Activated CD8-positive, alpha-beta T cell treated with anti-CD3 and anti-CD28 coated beads for 36 hours (primary cell): Measurements from ENCODE around the gene CDKN1C. TPM values are rescaled to one million over a fixed set of nuclear protein-coding genes. Genes with fewer than 3 reads are reported as not detected.

Experiments used
- ATAC-seq: fragments of 200-7000 bp; cut with Tn5 transposase; one replicate; pipeline ENCODE4 v1.10.0; 2021; ENCODE audit warnings: mild to moderate bottlenecking, moderate library complexity
- CTCF ChIA-PET: fragments of 350-600 bp; sonication (Branson Sonifier 250); formaldehyde crosslinking; loops from one replicate; lab custom pipeline; 2021; ENCODE audit warnings: antibody characterized with exemption; lab: Charles Lee
- POLR2A ChIA-PET: fragments of 350-600 bp; sonication (Branson Sonifier 250); formaldehyde crosslinking; loops from one replicate; lab custom pipeline; 2021; ENCODE audit warnings: antibody characterized with exemption; lab: Charles Lee
- DNase-seq: peaks from one replicate; pipeline ENCODE4 v3.0.0-alpha.2; 2020
- H3K27ac Mint-ChIP-seq: one replicate; pipeline ENCODE4 v1.8.0; 2021; ENCODE audit warnings: mild to moderate bottlenecking, mixed read lengths
- H3K27me3 Mint-ChIP-seq: one replicate; pipeline ENCODE4 v1.8.0; 2021; ENCODE audit warnings: mixed read lengths
- H3K36me3 Mint-ChIP-seq: one replicate; pipeline ENCODE4 v1.8.0; 2021; ENCODE audit warnings: low read depth, mixed read lengths
- H3K4me1 Mint-ChIP-seq: one replicate; pipeline ENCODE4 v1.8.0; 2021; ENCODE audit warnings: low read depth, mixed read lengths
- H3K4me3 Mint-ChIP-seq: one replicate; pipeline ENCODE4 v1.8.0; 2021; ENCODE audit warnings: mild to moderate bottlenecking, moderate library complexity, mixed read lengths
- H3K9me3 Mint-ChIP-seq: one replicate; pipeline ENCODE4 v1.8.0; 2021; ENCODE audit warnings: mixed read lengths
- CTCF ChIP-seq: fragments of 200-600 bp; IDR thresholded peaks from one replicate; pipeline ENCODE4 v1.8.0; 2022; ENCODE audit warnings: antibody characterized with exemption, mild to moderate bottlenecking
- intact Hi-C: fragments of 100-400 bp; cut with micrococcal nuclease; formaldehyde crosslinking; loops from one replicate; pipeline ENCODE4 v1.10.0; 2022
- total RNA-seq, 2 experiments: library from RNA; stranded (reverse); gene quantifications; one replicate each; pipeline ENCODE4 v1.2.3, GENCODE V29; 2021

Gene CDKN1C
- total RNA-seq, 2 experiments from 2014 or later = 1.6 TPM

GRCh38 chr11:2837651-2838050, 47.9 kb downstream of the CDKN1C start:
- TF ChIP-seq CTCF = no peak
- Mint-ChIP-seq H3K36me3 (no peaks in the 10 kb centered on the region), H3K27me3 (no peaks in the 10 kb centered on the region), H3K9me3 (no peaks in the 10 kb centered on the region), H3K4me3 (no peak overlapping the region), H3K27ac (no peak overlapping the region), H3K4me1 (no peaks in the 10 kb centered on the region)
- POLR2A ChIA-PET = no interaction called here
- no peak for ATAC-seq
- DNase-seq = no peak
- intact Hi-C loops = no loop called here
- CTCF ChIA-PET = no interaction called here

- no peak for TF ChIP-seq CTCF
- H3K27ac Mint-ChIP-seq = no peak overlapping the region
- POLR2A ChIA-PET = no interaction called here
Observed at GRCh38 chr11:2837096-2837601, 48.4 kb downstream of the CDKN1C start.

DNA sequence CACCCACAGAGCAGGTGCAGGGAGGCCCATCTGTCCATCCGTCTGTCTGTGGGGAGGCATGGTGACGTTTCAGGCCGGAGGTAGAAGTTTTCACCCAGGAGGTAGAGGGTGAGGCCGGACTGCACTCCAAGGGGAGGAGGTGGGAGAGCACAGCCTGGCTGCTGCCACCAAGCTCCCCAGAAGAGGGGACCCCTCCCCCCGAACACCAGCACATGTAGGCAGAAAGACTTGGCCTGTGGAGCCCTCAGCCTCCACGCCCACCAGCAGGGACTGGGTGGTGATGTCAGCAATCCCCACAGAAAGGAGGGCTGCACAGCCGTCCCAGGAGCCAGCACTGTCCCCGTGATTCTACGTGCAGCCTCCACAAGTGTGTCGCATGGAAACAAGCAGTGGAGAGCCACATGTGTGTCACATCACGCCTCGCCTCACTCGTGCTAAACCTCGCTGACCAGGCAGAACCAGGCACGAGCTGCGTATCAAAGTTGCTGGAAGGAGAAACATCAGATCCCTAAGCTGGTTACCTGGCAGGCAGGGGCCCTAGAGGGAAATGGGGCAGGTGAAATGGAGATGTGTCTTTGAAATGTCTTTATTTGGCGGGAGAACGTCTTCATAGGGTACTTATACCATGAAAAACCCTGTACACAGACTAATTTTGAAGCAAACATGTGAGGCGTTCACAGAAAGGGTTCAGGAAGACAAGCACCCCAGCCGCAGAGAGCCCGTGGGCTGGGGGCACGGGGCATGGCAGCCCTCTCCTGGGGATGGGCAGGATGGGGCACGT, 49.1 kb downstream of the CDKN1C start:
- no peak overlapping the region for H3K4me3 Mint-ChIP-seq
- H3K4me1 Mint-ChIP-seq = no peaks in the 10 kb centered on the region
- ChIA-PET POLR2A (no interaction called here), CTCF (no interaction called here)
- intact Hi-C loops = no loop called here
- DNase-seq (no peak), ATAC-seq (no peak)
- H3K36me3 Mint-ChIP-seq = no peaks in the 10 kb centered on the region
- H3K9me3 Mint-ChIP-seq = no peaks in the 10 kb centered on the region
- no peak overlapping the region for H3K27ac Mint-ChIP-seq
- no peaks in the 10 kb centered on the region for H3K27me3 Mint-ChIP-seq
- TF ChIP-seq CTCF = no peak

More at GRCh38 chr11:2837096-2837601, 48.4 kb downstream of the CDKN1C start:
- no peaks in the 10 kb centered on the region for H3K4me1 Mint-ChIP-seq
- no peaks in the 10 kb centered on the region for H3K27me3 Mint-ChIP-seq
- ATAC-seq (no peak), DNase-seq (no peak)
- no peak overlapping the region for H3K4me3 Mint-ChIP-seq
- no peaks in the 10 kb centered on the region for H3K9me3 Mint-ChIP-seq
- CTCF ChIA-PET = no interaction called here
- H3K36me3 Mint-ChIP-seq = no peaks in the 10 kb centered on the region
- intact Hi-C loops = no loop called here

DNA sequence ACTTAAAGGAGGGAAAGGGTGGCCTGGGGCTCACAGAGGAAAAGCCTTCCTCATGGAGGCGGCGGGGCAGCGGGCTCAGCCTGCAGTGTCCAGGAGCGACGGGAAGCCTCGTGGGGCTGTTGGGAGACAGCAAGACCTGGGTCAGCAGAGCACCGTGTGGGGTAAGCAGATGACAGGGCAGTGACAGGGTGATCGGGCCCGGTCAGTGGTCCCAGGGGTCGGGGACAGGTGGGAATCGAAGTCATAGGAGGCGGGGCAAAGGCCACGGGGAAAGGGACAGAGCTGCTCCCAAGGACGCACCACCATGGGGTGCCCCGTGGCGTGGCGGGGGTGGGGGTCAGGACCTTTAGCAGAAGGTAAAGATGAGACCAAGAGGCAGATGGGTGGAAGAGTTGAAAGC, 49.8 kb downstream of the CDKN1C start:
- intact Hi-C loops = no loop called here
- no peak overlapping the region for H3K4me3 Mint-ChIP-seq
- POLR2A ChIA-PET = no interaction called here
- no peak for ATAC-seq
- no peaks in the 10 kb centered on the region for H3K27me3 Mint-ChIP-seq
- no peaks in the 10 kb centered on the region for H3K4me1 Mint-ChIP-seq
- TF ChIP-seq CTCF = no peak
- no peak overlapping the region for H3K27ac Mint-ChIP-seq
- DNase-seq = no peak
- CTCF ChIA-PET = no interaction called here
- no peaks in the 10 kb centered on the region for H3K9me3 Mint-ChIP-seq
- H3K36me3 Mint-ChIP-seq = no peaks in the 10 kb centered on the region

GRCh38 chr11:2835296-2835695, 50.3 kb downstream of the CDKN1C start:
- ATAC-seq = no peak
- Mint-ChIP-seq H3K4me1 (no peaks in the 10 kb centered on the region), H3K4me3 (no peak overlapping the region), H3K9me3 (no peaks in the 10 kb centered on the region), H3K27me3 (no peaks in the 10 kb centered on the region), H3K27ac (no peak overlapping the region), H3K36me3 (no peaks in the 10 kb centered on the region)
- no peak for TF ChIP-seq CTCF
- no peak for DNase-seq
- ChIA-PET POLR2A (no interaction called here), CTCF (no interaction called here)
- intact Hi-C loops = no loop called here
